Esophagus squamous epithelium (tissue), 4 donors: ENCODE measurements around the gene CORO1C.

ENCODE experiments used
- CTCF ChIP-seq, 6 experiments: fragments of 450-650 bp in 4 of 6; fragments of 200-600 bp in 2 of 6; sonication (generic) in 2 of 6; IDR thresholded peaks; one replicate each; pipeline ENCODE4 v1.5.1; 2016 to 2019; ENCODE audit warnings: antibody characterized with exemption in 6 of 6, mild to moderate bottlenecking in 4 of 6, moderate library complexity in 4 of 6
- POLR2A ChIP-seq, 4 donors: fragments of 450-650 bp; IDR thresholded peaks; one replicate each; pipeline ENCODE4 v1.6.1; 2017; ENCODE audit warnings: antibody characterized with exemption in 4 of 4, mild to moderate bottlenecking in 4 of 4, moderate library complexity in 3 of 4

GRCh38 chr12:108605690-108606406, 125.5 kb downstream of the CORO1C start:
- TF ChIP-seq CTCF (IDR thresholded peaks at IDR 0.05) (no peak), POLR2A (IDR thresholded peaks at IDR 0.05) (no peak)
